ENCODE data around the gene EXOC1. TPM values are rescaled to one million over a fixed set of nuclear protein-coding genes. Genes with fewer than 3 reads are reported as not detected.

Gene EXOC1
- total and polyA plus RNA-seq, 9 of the 15 experiments (the other 6 are each of a cell fraction or from before 2014, with no cell fraction given), result 16.0 to 45.5 (median 26.2) TPM

- TF ChIP-seq BHLHE40 (IDR thresholded peaks at IDR 0.05; ENCODE audit: low read length) (no peak; the same call in none of the 2 replicates), ZKSCAN3 (CRISPR knock-in tag; IDR thresholded peaks at IDR 0.05) (no peak), FUS (optimal IDR thresholded peaks at IDR 0.05; ENCODE audit: low read depth, low read length) (peak; percentile 93), ZFX (CRISPR knock-in tag; IDR thresholded peaks at IDR 0.05) (peak; percentile 99), ETV5 (CRISPR knock-in tag; IDR thresholded peaks at IDR 0.05; ENCODE audit: low read depth) (peak; percentile 90), BRD9 (IDR thresholded peaks at IDR 0.05; ENCODE audit: low read depth, partially characterized antibody) (no peak), BRCA1 (IDR thresholded peaks at IDR 0.05) (no peak), BRCA1 (CRISPR knock-in tag; IDR thresholded peaks at IDR 0.05) (no peak), ZBTB11 (CRISPR knock-in tag; IDR thresholded peaks at IDR 0.05) (peak in 2 of 3 experiments; percentile 67 to 89; a peak in 4 of 6 replicates), CTCF (IDR thresholded peaks at IDR 0.05 in 2 of 3, conservative IDR thresholded peaks at IDR 0.05 in 1 of 3; ENCODE audit: insufficient read depth in 2 of 3, low read depth in 1 of 3, low read length in 3 of 3) (peak; percentile 88 to 93 (median 92))
- TF ChIP-seq, protein P1, sequence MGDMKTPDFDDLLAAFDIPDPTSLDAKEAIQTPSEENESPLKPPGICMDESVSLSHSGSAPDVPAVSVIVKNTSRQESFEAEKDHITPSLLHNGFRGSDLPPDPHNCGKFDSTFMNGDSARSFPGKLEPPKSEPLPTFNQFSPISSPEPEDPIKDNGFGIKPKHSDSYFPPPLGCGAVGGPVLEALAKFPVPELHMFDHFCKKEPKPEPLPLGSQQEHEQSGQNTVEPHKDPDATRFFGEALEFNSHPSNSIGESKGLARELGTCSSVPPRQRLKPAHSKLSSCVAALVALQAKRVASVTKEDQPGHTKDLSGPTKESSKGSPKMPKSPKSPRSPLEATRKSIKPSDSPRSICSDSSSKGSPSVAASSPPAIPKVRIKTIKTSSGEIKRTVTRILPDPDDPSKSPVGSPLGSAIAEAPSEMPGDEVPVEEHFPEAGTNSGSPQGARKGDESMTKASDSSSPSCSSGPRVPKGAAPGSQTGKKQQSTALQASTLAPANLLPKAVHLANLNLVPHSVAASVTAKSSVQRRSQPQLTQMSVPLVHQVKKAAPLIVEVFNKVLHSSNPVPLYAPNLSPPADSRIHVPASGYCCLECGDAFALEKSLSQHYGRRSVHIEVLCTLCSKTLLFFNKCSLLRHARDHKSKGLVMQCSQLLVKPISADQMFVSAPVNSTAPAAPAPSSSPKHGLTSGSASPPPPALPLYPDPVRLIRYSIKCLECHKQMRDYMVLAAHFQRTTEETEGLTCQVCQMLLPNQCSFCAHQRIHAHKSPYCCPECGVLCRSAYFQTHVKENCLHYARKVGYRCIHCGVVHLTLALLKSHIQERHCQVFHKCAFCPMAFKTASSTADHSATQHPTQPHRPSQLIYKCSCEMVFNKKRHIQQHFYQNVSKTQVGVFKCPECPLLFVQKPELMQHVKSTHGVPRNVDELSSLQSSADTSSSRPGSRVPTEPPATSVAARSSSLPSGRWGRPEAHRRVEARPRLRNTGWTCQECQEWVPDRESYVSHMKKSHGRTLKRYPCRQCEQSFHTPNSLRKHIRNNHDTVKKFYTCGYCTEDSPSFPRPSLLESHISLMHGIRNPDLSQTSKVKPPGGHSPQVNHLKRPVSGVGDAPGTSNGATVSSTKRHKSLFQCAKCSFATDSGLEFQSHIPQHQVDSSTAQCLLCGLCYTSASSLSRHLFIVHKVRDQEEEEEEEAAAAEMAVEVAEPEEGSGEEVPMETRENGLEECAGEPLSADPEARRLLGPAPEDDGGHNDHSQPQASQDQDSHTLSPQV (IDR thresholded peaks at IDR 0.05), result no peak
- TF ChIP-seq, protein P2, sequence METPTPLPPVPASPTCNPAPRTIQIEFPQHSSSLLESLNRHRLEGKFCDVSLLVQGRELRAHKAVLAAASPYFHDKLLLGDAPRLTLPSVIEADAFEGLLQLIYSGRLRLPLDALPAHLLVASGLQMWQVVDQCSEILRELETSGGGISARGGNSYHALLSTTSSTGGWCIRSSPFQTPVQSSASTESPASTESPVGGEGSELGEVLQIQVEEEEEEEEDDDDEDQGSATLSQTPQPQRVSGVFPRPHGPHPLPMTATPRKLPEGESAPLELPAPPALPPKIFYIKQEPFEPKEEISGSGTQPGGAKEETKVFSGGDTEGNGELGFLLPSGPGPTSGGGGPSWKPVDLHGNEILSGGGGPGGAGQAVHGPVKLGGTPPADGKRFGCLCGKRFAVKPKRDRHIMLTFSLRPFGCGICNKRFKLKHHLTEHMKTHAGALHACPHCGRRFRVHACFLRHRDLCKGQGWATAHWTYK (CRISPR knock-in tag; IDR thresholded peaks at IDR 0.05), result no peak
- TF ChIP-seq, protein P3, sequence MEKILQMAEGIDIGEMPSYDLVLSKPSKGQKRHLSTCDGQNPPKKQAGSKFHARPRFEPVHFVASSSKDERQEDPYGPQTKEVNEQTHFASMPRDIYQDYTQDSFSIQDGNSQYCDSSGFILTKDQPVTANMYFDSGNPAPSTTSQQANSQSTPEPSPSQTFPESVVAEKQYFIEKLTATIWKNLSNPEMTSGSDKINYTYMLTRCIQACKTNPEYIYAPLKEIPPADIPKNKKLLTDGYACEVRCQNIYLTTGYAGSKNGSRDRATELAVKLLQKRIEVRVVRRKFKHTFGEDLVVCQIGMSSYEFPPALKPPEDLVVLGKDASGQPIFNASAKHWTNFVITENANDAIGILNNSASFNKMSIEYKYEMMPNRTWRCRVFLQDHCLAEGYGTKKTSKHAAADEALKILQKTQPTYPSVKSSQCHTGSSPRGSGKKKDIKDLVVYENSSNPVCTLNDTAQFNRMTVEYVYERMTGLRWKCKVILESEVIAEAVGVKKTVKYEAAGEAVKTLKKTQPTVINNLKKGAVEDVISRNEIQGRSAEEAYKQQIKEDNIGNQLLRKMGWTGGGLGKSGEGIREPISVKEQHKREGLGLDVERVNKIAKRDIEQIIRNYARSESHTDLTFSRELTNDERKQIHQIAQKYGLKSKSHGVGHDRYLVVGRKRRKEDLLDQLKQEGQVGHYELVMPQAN (IDR thresholded peaks at IDR 0.05; ENCODE audit: borderline replicate concordance), result peak; percentile 93
Measured at GRCh38 chr4:55948726-55949481, 95.5 kb downstream of the EXOC1 start, which contains the start of gene CEP135 (continued).

Data from K562 (cell line).